ENCODE measurements around the gene TRIM50.

The TRIM50 gene

DNA sequence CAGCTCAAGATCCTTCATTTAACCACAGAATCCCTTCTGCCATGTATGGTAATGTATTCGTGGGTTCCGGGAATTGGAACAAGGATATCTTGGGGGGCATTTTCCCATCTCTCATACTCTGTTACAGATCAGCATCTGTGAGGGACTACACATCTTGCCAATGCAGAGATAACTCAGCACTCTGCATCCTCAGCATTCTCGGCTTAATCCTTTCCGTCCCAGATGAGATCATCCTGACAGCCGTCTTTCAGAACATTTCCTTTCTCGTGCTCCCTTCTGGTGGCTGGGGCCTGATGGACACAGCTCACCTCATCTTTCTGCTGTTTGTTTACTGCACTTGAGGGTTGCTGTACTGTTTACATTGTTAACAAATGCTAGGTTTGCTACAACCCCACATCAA lies 25.4 kb upstream of the TRIM50 start:
- no peak for TF ChIP-seq EZH2phosphoT487 (conservative IDR thresholded peaks at IDR 0.05; ENCODE audit: low read length)
- no peak for TF ChIP-seq CTCF (IDR thresholded peaks at IDR 0.05; ENCODE audit: insufficient read depth, low read length, poor library complexity, severe bottlenecking)
- H3K9me2 ChIP-seq (replicated peaks; ENCODE audit: insufficient read depth, low read length) = no peaks in the 10 kb centered on the region
- no peak overlapping the region for H2AFZ ChIP-seq (ENCODE audit: low read depth, low read length, severe bottlenecking)
- no peaks in the 10 kb centered on the region for H3K79me2 ChIP-seq (ENCODE audit: insufficient read depth, low read length)
- H3K9me3 ChIP-seq (ENCODE audit: insufficient read depth, low read length) = no peaks in the 10 kb centered on the region
- H3K27me3 ChIP-seq (ENCODE audit: low read length) = no peaks in the 10 kb centered on the region
- H3F3A ChIP-seq (ENCODE audit: insufficient read depth) = no peaks in the 10 kb centered on the region
- H3K4me2 ChIP-seq (ENCODE audit: low read depth, low read length, poor library complexity, severe bottlenecking) = no peak overlapping the region
- no peaks in the 10 kb centered on the region for H3K36me3 ChIP-seq (ENCODE audit: low read length)
- no peak overlapping the region for H3K9ac ChIP-seq (ENCODE audit: low read length)
- H3K4me3 ChIP-seq (ENCODE audit: insufficient read depth, low read length, poor library complexity, severe bottlenecking) = no peak overlapping the region
- no peaks in the 10 kb centered on the region for H4K20me1 ChIP-seq (ENCODE audit: low read depth, low read length)
- H3K27ac ChIP-seq (ENCODE audit: low read depth, low read length) = no peak overlapping the region

- H3K27ac ChIP-seq (ENCODE audit: low read depth, low read length) = no peak overlapping the region
- H2AFZ ChIP-seq (ENCODE audit: low read depth, low read length, severe bottlenecking) = no peak overlapping the region
- no peaks in the 10 kb centered on the region for H3K27me3 ChIP-seq (ENCODE audit: low read length)
- H3K36me3 ChIP-seq (ENCODE audit: low read length) = no peaks in the 10 kb centered on the region
- TF ChIP-seq EZH2phosphoT487 (conservative IDR thresholded peaks at IDR 0.05; ENCODE audit: low read length) (no peak), CTCF (IDR thresholded peaks at IDR 0.05; ENCODE audit: insufficient read depth, low read length, poor library complexity, severe bottlenecking) (no peak)
- H3K9me3 ChIP-seq (ENCODE audit: insufficient read depth, low read length) = no peaks in the 10 kb centered on the region
- no peak overlapping the region for H3K4me3 ChIP-seq (ENCODE audit: insufficient read depth, low read length, poor library complexity, severe bottlenecking)
- no peaks in the 10 kb centered on the region for H3K79me2 ChIP-seq (ENCODE audit: insufficient read depth, low read length)
- no peaks in the 10 kb centered on the region for H4K20me1 ChIP-seq (ENCODE audit: low read depth, low read length)
- H3F3A ChIP-seq (ENCODE audit: insufficient read depth) = no peaks in the 10 kb centered on the region
- H3K9me2 ChIP-seq (replicated peaks; ENCODE audit: insufficient read depth, low read length) = no peaks in the 10 kb centered on the region
- no peak overlapping the region for H3K4me2 ChIP-seq (ENCODE audit: low read depth, low read length, poor library complexity, severe bottlenecking)
- no peak overlapping the region for H3K9ac ChIP-seq (ENCODE audit: low read length)
Observed at GRCh38 chr7:73352784-73353183, 24.9 kb upstream of the TRIM50 start.

- Histone ChIP-seq H3K36me3 (ENCODE audit: low read length) (no peaks in the 10 kb centered on the region), H3K4me2 (ENCODE audit: low read depth, low read length, poor library complexity, severe bottlenecking) (no peak overlapping the region), H3K27ac (ENCODE audit: low read depth, low read length) (no peak overlapping the region), H3K9me3 (ENCODE audit: insufficient read depth, low read length) (no peaks in the 10 kb centered on the region), H3K9ac (ENCODE audit: low read length) (no peak overlapping the region), H3K79me2 (ENCODE audit: insufficient read depth, low read length) (no peaks in the 10 kb centered on the region), H2AFZ (ENCODE audit: low read depth, low read length, severe bottlenecking) (no peak overlapping the region), H3K4me3 (ENCODE audit: insufficient read depth, low read length, poor library complexity, severe bottlenecking) (no peak overlapping the region), H3K9me2 (replicated peaks; ENCODE audit: insufficient read depth, low read length) (no peaks in the 10 kb centered on the region), H3K27me3 (ENCODE audit: low read length) (no peaks in the 10 kb centered on the region), H4K20me1 (ENCODE audit: low read depth, low read length) (no peaks in the 10 kb centered on the region), H3F3A (ENCODE audit: insufficient read depth) (no peaks in the 10 kb centered on the region)
- TF ChIP-seq CTCF (IDR thresholded peaks at IDR 0.05; ENCODE audit: insufficient read depth, low read length, poor library complexity, severe bottlenecking) = no peak
- no peak for TF ChIP-seq EZH2phosphoT487 (conservative IDR thresholded peaks at IDR 0.05; ENCODE audit: low read length)
Observed at GRCh38 chr7:73351447-73352167, 23.7 kb upstream of the TRIM50 start.

All from SU-DHL-6 (cell line).